Hepatocyte (in vitro differentiated cells): ENCODE results near the gene FERMT3.

ENCODE experiments used
- CTCF ChIP-seq: fragments of 200-600 bp; sonication (generic); IDR thresholded peaks from 2 replicates; pipeline ENCODE4 v1.5.1; 2016; ENCODE audit warnings: antibody characterized with exemption, mild to moderate bottlenecking; ENCODE audit not compliant: poor library complexity
- EZH2 ChIP-seq: fragments of 200-600 bp; sonication (generic); IDR thresholded peaks from 2 replicates; pipeline ENCODE4 v1.6.1; 2016; ENCODE audit warnings: antibody characterized with exemption, mild to moderate bottlenecking, borderline replicate concordance

- TF ChIP-seq CTCF (no peak), EZH2 (no peak)
Measured at GRCh38 chr11:64260147-64260708, 53.7 kb downstream of the FERMT3 start.
